Dermis blood vessel endothelial cell (primary cell): Measurements from ENCODE around the gene ADAM15. TPM values are rescaled to one million over a fixed set of nuclear protein-coding genes. Genes with fewer than 3 reads are reported as not detected.

Experiments
- DNase-seq: peaks from one replicate; pipeline ENCODE4 v3.0.0; 2010
- total RNA-seq: library from RNA; depleted of rRNA; stranded (reverse); fragments of >200 nt; gene quantifications from 2 replicates; pipeline ENCODE4 v1.2.3, GENCODE V29; 2014

ADAM15 gene
- total RNA-seq, 1 donor from 2014 or later = 289 TPM

DNA sequence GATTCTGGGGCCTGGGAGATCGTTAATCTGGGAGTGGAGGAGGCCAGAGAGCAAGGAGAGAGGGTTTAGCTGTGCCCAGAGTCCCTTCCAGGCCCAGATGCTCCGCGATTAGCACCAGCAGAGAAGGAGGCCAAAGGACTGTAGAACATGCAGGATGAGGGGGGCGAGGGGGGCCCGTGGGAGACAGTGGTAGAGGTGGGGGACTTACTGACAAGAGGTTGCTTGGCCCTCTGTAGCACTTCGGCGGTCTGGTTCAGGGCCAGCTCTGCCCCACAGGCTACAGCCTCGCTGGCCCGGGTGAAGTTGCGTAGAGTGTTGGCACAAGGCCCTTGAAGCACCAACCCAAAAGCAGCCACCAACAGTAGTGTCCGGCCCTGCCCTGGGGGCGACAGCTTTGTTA is 18.2 kb upstream of the ADAM15 start:
- DNase-seq = no peak

DNA sequence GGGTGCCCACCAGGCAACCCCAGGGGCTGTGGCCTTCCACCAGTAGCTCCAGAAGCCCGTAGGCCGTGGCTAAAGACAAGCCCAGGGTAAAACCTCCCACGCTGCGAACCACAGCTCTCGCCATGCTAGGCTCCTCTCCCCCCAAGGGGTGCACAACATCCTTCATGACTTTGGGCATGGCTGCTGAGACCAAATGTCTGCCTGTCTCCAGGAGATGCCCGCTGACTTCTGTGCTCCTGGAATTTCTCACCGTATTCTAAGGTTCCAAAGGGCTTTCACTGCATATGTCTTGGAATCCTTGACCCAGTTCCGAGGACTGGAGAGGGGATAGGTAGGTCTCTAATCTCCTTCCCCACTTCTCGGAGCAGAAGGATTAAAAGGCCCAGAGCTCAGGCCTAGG is 17.6 kb upstream of the ADAM15 start, which contains the start of the genes DCST1 and DCST2:
Gene DCST1, plus strand, starts transcription at position 301 of the 400 bp plus-strand sequence. CDS start 213 bp downstream, outside the sequence.
Gene DCST2, minus strand, starts transcription at position 258 of the 400 bp plus-strand sequence. Its CDS starts 80 bp downstream, at position 178.
- no peak for DNase-seq

DNA sequence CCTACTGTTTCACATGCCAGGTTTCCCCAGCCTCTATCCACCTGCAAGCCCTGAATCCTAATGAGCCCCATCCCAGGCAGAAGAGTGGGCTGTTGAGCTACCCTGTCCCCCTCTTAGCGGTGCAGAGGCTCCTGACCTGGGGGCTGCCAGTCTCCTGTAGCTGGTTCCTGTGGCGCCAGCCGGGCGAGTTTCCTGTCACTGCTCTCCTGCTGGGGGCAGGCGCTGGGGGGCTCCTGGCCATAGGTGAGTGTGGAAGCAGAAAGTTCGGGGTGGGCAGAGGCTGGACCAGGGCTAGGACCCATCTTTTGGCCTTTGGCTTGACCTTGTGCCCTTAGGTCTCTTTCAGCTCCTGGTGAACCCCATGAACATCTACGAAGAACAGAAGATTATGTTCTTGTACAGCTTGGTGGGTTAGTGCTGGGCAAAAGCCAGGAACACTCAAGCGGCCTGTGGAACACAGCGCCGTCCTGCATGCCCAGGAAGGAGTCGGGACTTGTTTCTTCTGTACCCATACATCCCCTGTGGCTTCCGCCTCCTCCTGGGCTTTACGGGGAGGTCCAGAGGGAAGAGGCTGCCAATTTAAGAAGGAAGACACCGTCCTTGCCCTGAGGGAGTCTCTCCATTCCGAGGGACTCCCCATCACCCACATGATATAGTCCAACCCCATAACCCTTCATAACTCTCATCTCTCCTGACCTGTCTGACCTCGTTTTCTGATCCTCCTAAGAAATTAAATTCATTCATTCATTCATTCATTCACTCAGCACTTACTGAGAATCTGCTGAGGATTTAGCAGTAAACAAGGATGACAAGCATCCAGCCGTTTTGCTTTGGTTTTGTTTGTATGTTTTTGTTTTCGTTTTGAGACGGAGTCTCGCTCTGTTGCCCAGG is 16.6 kb upstream of the ADAM15 start:
- DNase-seq = no peak

DNA sequence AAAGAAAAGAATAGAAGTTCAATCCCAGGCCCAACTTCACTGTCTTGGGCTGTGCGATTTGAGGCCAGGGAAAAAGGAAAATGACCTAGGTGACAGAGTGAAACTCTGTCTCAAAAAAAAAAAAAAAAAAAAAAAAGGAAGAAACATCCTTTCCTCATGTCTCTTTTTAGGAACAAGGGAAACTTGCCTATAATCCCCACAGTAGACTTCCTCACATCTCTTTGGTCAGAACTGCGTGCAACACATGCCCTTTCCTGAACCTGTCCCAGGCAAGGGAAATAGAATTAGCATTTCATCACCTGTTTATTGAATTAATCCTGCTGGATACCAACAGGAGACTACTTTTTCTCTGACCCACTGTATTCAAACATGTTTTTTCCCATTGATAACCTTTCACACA is 15.2 kb upstream of the ADAM15 start:
- DNase-seq = no peak

DNA sequence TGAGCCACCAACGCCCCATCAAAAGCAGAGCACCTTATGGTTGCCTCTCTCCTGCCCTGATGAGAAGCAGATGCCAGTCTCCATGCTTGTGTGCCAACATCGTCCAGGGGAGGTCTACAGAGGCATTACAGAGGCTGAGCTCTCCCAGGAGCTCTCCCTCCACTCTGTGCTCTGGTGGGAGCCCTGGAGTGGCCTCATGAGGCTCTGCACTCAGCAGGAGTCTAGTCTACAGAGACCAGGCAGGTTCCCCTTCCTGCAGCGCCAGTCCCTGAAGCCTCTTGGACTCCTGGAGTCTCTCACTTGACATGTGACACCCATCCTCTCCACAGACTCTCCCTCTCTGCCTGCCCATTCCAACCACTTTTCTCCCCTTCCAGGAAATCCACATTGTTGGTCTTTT is 14.1 kb upstream of the ADAM15 start:
- DNase-seq = no peak

DNA sequence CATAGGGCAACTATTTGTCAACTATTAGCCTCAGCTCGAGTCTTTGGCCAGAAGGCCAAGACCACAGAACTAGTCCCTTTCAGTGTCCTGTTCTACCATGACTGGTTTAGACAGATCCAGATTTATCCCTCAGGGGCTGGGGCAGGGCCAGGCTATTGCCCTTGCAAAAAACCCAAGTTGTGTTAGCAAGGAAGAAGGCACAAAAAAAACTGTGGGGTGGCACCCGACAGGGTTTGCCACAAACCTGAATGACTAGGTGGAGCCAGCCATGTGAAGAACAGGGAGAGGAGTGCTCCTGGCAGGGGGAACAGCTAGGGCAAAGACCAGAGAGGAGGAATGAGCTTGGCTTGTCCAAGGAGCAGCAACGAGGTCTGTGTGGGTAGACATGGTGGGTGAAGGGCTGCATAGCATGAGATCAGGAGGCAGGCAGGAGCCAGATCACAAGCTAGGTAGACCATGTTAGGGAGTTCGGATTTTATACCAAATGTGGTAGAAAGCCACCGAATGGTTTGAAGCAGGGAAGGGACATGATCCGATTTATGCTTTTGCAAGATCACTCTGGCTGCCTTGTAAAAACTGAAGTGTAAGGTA is 13.2 kb upstream of the ADAM15 start:
- DNase-seq = no peak

DNA sequence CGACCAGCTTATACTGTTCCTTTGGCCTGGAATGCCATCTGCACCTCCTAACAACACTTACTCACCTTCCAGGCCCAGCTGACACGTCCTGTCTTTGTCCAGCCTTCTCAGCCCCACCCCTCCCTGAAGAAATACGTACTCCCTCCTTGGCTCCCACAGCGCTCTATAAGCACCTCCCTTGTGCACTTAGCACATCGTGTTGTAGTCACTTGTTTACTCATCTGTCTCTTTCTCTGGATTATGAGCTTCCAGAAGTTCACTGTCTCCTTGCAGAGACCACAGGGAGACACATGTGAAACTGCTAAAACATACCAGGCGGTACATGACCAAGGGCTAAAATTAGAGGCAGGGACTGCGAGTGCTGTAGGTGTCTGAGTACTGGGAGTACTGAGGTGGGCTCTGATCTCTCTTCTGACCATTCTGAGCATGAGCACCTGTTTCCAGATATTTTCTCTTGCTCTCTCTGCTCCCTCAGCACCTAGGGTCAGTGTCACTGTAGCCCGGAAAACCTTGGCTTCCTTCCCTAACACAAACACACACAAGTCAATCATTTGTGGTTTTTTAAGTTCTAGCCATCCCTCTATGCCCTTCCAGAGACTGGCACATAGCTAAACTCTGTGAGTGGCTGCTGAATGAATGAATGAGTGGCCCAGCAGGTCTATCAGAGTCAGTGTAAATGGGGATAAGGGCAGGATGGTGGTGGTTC is 12.4 kb upstream of the ADAM15 start:
- DNase-seq = peak; percentile 56

DNA sequence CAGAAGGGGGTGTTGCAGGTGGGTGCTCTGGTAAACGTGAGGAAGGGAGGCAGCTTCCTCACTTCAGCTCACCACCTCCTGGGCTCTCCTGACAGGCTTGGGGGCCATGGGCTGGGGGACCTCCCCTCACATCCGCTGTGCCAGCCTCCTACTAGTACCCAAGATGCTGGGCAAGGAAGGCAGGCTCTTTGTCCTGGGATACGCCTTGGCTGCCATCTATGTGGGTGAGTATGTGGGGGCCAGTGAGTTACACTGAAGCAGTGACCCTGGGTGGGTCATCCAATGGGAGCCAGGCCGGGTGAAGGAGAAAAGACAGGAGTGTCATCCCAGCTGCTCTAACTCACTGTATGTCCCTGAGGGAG is 11.8 kb upstream of the ADAM15 start:
- no peak for DNase-seq

DNA sequence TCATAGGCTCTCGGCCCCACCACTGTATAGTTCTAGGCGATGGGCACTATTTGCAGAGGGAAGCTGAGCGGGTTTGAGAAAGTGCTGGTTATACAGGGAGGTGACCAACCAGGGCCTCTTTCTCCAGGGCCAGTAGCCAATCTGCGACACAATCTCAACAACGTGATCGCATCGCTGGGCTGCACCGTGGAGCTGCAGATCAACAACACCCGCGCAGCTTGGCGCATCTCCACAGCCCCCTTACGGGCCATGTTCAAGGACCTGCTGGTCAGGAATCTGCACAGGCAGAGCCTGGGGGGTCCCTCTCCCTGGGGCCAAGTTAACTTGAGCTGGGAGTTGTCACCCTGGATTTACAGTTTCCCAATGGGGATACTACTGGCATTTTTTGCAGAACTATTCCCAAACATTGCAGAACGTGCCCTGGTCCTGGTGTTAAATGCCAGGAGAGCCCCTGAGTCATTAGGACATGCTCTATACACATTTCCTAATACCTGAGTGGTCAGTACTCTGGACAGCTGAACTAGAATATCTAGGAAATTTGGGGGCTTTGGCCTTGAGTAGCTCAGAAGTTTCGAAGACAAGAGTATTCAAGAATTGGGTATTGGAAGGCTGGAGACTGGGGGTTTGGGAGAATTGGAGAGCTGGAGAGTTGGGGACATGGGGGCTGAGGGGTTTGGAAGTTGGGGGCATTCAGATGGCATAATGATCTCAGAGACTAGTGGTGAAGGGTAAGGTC is 10.6 kb upstream of the ADAM15 start:
- no peak for DNase-seq

DNA sequence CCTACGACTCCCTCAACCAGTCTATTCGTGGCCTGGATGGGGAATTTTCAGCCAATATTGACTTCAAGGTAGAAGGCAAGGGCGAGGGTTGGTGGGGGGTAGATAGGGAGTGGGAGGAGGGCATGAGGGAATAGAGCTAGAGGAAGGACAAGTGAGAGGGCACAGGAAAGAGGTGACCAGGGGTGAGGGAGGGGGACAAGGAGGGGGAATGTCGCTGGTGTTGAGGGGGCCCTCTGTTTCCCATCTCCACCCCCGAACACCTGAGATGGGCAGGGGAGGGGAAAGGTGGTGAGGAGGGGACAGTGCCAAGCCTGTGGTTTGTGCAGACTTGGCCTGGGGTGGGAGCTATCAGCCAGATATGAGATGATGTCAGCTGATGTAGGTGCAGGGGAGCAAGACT is 8.3 kb upstream of the ADAM15 start:
- DNase-seq = no peak

DNA sequence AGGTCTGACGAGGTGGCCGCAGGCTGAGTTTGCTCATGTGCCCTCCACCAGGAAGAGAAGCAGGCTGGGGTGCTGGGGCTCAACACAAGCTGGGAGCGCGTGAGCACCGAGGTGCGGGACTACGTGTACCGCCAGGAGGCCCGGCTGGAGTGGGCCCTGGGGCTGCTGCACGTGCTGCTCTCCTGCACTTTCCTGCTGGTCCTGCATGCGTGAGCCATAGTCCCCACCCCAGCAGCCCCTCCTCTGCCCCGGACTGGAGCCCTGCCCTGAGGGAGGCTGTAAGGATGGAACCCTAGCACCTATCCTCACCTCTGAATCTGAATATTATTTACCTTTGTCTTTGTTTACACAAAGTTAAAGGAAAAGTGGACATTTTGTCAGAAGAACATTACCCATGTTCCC is 7.8 kb upstream of the ADAM15 start:
- DNase-seq = no peak

DNA sequence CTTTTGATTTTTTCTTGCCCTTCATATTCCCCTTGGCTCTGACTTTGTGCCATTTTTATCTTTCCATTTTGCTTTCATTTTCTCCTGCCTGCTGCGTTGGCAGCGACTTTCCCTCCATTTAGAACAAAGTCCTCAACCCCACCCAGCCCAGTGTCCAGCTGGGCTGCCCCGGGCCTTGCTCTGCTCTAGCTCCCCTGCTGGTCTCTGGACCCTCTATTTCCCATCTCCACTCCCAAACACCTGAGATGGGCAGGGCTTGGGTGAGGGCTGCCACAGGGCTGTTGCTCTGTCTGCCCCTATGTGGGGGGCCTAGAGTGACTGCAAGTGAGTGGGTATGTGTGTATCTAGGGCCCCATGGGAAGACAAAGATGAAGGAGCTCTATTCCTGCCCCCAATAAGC is 7.3 kb upstream of the ADAM15 start:
- no peak for DNase-seq

DNA sequence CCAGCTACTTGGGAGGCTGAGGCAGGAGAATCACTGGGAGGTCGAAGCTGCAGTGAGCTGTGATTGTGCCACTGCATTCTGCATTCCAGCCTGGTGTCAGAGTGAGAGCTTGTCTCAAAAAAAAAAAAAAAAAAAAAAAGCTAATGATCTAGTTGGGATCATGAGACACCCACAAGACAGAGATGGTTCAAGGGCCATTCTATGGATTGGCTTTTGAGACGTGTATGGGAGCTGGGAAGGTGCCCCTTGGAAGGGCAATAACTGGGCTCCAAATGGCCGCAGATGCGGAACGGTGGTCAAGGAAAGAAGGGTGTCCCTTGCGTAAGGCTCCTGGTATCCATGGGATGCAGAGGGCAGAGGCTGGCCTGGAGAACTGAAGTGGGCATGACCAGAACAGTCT is 6.8 kb upstream of the ADAM15 start:
- DNase-seq = no peak

DNA sequence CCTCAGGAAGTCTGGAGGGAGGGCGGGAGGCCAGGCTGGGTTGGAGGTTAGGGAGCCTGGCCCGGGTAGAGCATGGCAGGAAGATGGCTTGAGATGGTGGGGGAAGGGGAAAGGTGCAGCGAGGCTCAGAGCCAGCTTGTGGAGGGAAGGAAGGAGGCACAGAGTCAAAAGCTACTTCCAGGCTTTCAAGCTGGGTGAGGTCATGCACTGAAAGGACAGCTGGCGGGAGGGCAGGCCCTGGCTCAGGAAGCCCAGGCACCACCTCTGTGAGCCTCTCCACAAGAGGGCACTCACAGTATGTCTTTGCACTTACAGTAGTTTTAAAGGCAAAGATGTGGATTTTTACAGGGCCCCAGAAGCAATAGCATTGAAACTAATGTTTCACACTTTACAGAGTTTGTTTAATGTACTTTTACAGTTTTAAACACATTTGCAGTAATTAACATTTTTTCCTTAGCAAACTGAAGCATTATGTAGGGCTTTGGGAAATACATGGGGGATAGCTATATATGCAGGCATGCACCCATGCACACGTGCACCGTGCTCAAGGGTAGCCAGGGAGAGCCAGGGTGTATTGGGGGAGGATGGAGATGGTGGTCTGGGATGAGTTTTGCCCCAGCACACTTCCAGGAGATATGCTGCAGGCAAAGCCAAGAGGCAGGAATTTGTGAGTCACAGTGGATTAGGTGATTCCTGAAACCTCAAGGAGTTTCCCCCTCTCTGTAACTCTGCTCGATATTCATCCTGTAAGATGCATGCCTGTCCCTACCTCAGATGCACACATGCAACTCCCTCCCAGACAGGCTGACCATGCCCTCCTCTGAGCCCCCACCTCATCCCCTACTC is 6.1 kb upstream of the ADAM15 start:
- DNase-seq = peak; percentile 92

DNA sequence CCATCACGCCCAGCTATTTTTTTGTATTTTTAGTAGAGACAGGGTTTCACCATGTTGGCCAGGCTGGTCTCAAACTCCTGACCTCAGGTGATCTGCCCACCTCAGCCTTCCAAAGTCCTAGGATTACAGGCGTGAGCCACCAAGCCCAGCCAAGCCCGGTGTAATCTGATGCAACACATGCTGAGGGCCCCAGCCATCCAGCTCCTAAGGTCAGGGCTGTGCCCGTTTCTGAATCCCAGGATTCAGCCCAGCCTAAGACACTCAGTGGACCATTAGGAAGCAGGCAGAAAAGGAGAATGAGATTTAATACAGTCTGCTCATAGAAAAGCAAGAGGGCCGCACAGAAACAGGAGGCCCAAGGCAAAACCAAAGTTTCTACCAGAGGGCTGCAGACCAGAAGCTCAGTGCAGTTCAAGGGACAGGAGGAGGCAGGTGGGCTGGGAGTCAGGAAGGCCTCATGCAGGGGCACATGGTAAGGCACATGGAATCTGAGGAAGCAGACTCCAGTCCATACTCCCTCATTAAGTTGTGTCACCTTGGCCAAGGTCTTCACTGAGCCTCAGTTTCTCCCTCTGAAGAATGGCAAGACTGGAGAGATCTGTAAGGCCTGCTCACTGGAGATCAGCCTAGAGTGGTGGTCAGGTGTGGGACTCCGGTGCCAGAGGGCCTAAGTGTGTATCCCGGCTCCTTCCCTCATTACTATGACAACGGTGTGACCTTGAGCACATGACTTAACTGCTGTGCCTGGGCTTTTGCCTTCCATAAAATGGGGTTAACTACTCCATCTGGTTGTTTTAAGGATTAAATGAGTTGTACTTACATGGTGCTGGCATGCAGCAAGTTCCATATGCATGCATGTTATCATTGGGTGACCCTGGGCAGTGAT is 2.4 kb upstream of the ADAM15 start:
- DNase-seq = no peak

DNA sequence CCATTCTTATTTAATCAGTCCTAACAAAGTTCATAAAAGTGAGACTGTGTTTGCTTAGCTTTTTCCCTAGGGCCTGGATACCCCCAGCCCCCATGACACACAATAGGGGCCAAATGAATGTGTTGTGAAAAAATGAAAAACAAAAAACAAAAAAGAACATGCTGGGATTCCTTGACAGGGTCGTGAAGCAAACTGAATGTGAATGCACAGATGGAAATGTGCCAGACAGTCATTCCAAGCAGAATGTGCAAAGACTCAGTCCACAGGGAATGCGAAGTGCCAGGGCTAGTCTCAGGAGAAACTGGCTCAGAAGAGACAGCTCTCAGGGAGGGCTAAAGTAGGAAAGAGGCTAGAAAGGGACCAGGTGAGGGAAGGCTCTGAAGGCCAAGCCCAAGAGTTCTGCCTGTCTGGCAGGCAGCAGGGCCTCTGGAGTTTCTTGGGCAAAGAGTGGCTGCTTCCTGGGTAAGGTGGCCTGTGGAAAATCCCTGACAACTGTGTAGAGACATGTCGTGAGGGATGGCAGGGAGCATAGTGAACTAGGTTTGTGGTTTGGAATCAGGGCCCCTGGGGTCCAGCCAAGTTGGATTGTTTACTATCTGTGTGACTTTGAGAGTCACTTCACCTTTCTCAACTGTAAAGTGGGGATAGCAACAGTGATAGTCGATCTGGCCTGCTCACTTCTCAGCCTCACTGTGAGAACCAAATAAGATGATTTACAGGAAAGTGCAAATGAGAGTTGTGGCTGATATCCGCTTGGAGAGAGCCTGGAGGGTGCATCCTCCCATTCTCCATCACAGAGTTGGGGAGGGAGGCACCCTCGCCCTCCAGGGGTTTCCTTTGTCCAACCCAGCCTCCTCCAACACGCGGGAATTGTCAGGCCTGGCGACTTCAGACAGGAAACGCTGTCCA is 1.2 kb upstream of the ADAM15 start:
- peak; percentile 20 for DNase-seq

DNA sequence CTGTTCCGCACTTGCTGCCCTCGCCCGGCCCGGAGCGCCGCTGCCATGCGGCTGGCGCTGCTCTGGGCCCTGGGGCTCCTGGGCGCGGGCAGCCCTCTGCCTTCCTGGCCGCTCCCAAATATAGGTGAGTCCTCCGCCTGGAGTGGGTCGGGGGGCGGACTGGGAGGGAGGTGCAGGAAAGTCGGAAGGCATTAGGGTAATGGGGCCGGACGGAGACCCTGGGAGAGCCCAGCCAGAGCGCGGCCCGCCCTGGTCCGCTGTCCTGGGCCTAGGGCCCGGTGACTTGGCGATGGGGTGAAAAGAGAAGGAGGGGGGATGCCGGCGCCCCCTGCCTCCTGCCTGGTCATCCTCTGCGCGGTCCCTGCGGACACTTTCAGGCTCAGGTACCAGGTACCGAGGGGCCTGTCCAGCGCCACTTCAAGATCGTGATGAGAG is 243 bp downstream of the ADAM15 start:
- DNase-seq = no peak

DNA sequence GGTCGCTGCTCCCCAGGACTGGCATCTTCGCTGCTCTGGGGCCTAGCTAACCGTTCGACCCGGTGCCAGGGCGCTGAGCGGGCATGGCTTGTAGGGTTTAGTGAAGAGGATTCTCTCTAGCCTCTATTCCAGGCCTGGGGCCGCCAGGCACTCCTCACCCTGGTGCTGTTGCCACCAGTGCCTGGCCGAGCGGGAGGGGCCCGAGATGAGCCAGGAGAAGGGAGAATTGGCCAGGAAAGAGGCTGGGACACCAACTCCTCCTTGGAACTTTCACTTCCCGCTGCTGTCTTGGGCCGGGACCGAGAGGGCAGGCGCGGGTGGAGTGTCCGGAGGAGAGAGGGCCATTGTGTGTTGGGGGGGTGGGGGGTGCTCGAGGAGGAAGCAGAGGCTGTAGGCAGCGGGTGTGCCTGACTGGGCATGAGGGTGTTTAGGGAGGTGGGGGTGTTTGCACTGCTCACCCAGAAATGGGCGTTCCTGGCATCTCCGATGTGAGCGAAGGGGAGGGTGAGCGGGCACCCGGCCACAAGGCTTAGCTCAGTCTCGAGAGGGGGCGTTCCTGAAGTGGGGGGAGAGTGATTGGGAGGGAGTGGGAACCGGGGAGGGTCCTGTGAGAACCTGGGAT is 772 bp downstream of the ADAM15 start:
- peak; percentile 76 for DNase-seq
